ENCODE data around the gene KIRREL3. TPM values are rescaled to one million over a fixed set of nuclear protein-coding genes. Genes with fewer than 3 reads are reported as not detected.

KIRREL3 gene
- total and polyA plus RNA-seq, 9 of the 15 experiments (the other 6 are each of a cell fraction or from before 2014, with no cell fraction given), result 0.04 to 0.10 TPM; not detected in 7

- TF ChIP-seq ATF6 (CRISPR knock-in tag; IDR thresholded peaks at IDR 0.05) (no peak), EZH2 (IDR thresholded peaks at IDR 0.05; ENCODE audit: borderline replicate concordance, low read depth, low read length) (no peak), ZNF764 (CRISPR knock-in tag; IDR thresholded peaks at IDR 0.05; ENCODE audit: low read depth) (no peak), ILF3 (IDR thresholded peaks at IDR 0.05; ENCODE audit: borderline replicate concordance) (peak; percentile 36; the same call in 1 of the 2 replicates), E2F5 (CRISPR knock-in tag; IDR thresholded peaks at IDR 0.05) (no peak), ZFP1 (CRISPR knock-in tag; IDR thresholded peaks at IDR 0.05) (no peak), EHMT2 (IDR thresholded peaks at IDR 0.05) (no peak), GTF2F1 (IDR thresholded peaks at IDR 0.05; ENCODE audit: low read depth, low read length) (no peak), CHCHD3 (CRISPR knock-in tag; IDR thresholded peaks at IDR 0.05) (no peak), ZNF184 (CRISPR knock-in tag; IDR thresholded peaks at IDR 0.05) (no peak), KLF6 (CRISPR knock-in tag; IDR thresholded peaks at IDR 0.05; ENCODE audit: borderline replicate concordance) (peak; percentile 50; the same call in 1 of the 2 replicates), MYBL2 (IDR thresholded peaks at IDR 0.05; ENCODE audit: low read depth) (peak; percentile 60; the same call in 1 of the 2 replicates), MYBL2 (CRISPR knock-in tag; IDR thresholded peaks at IDR 0.05; ENCODE audit: borderline replicate concordance) (no peak), ADNP (tag; IDR thresholded peaks at IDR 0.05) (no peak), SMARCA5 (IDR thresholded peaks at IDR 0.05) (no peak), TARDBP (IDR thresholded peaks at IDR 0.05) (peak; percentile 88; the same call in 1 of the 2 replicates), MCM7 (IDR thresholded peaks at IDR 0.05) (no peak), ZNF395 (CRISPR knock-in tag; IDR thresholded peaks at IDR 0.05) (peak; percentile 97), AFF1 (IDR thresholded peaks at IDR 0.05; ENCODE audit: low read depth in 1 of 2, partially characterized antibody in 2 of 2) (peak in 1 of 2 experiments; percentile 38), GATAD2A (IDR thresholded peaks at IDR 0.05) (no peak), DNMT1 (IDR thresholded peaks at IDR 0.05) (no peak)
Measured at GRCh38 chr11:126419801-126420697, 580.5 kb downstream of the KIRREL3 start (continued).

Measured in K562 (cell line).